CD4-positive, alpha-beta T cell treated with Interleukin-15 for 1 hour (primary cell): ENCODE data around the gene TP53BP2.

Source experiments
- DNase-seq: peaks from one replicate; pipeline ENCODE4 v3.0.0-alpha.2; 2020

TP53BP2 gene

DNA sequence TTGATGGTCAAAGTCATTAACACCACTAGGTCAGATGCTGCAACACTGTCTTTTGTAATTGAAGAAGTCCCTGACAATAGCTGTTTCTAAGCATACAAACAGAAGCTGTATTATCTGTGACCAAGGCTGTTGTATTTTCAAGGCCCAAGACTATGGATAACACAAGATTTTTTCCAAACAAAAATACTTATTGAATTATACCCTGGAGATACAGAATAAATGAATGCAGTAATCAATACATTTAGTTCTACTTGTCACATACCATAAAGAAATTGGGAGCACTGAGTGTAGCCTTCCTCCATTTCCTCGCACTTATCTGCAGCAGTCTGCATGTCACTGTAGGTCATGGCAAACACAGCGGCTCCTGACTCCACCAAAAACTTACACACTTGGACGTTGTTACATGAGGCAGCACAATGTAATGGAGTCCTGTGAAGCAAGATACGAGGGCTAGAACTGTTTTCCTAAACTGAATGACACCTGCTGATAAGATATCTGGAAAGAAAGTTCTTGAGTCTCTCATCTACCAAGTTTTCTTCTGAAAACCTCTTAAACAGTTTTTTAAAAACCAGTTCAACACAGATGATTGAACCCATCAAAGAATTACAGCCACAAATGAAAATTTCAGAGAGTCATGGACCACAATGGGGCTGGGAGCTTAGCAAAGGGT, 56.9 kb downstream of the TP53BP2 start:
- no peak for DNase-seq

DNA sequence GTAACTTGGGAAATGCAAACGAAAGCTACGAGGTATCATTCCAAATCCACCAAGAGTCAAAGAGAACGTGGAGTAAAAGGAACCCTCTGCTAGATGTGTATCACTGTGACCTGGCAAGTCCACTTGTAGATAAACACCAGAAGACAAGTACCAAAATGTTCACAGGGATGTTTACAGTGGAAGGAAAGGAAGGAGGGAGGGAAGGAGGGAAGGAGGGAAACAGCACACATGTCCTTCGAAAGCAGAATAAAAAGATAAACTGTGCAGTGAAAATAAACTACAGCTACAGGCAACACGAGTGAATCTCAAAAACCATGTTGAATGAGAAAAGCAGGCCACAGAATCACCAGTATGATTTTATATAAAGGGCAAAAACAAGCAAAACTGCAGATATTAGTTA, 59.9 kb downstream of the TP53BP2 start:
- DNase-seq: no peak

DNA sequence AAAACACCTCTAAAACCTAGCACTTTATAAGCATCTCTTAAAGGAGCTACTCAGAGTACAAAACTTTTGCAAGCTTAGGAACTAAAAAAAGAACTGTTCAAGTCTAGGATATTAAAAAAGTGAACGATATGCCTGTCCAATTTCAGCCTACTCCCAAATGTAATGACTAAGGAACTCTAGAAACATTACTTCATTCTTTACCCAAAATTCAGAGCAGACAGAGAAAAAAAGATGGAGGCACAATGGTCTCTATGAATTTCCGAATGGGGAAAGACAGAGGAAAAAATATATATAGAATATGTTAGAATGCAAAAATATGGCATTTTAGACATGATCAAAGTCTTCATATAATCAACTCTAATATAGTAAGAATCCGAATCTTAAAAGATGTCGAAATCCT, 61.2 kb downstream of the TP53BP2 start:
- DNase-seq: no peak

DNA sequence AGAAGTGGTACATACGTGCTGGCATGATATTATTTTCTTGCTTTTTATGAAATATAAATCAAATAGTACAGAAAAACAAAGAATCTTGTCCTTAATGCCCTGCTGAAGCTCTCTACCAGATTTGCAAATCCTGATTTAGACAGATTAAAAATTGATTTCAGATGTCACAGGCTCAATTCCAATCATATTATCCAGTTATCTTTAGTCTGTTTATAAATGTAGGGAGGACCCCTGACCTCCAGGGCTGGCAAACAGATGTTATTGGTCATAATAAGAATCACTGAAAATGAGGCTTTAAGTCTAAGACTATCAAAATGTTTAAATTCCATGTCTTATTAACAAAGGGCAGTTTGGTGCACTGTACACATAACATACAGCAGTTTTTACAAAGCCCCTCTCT, 62.1 kb downstream of the TP53BP2 start:
- DNase-seq: no peak

DNA sequence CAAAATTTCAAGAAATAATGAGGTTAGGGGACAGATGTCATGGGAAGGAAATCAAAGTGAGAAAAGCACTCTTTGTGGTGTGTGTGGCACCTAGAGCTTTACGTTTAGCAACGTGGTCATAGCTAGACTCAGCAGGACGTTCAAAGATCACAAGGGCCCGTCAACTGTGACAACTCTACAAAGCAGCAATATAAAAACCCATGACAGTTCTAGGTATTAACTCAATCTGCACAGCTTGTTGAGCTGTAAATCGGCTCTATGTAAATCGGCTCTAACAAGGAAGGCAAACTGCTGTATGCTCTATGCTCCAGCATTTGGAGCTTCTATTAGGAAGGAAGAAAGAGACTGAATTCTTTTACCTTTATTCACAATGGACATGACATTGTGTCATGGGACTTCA, 64.8 kb downstream of the TP53BP2 start:
- no peak for DNase-seq

DNA sequence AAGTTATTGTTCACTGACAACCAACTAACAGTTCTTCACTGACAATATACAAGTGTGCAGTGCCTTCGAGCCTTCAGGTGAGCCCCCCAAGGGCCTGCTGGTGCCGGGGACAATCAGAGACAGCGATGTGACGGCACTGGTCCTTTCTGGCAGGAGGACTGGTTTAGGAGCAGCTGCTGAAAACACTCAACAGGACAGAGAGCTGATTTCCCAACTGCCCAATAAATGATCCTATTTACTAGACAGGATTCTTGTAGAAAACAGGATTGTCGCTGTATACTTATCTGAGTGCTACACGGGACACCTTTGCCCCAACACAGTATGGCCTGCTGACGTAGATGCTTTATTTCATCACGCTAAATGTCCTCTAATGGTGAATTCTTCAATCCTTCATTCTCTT, 65.4 kb downstream of the TP53BP2 start:
- no peak for DNase-seq

DNA sequence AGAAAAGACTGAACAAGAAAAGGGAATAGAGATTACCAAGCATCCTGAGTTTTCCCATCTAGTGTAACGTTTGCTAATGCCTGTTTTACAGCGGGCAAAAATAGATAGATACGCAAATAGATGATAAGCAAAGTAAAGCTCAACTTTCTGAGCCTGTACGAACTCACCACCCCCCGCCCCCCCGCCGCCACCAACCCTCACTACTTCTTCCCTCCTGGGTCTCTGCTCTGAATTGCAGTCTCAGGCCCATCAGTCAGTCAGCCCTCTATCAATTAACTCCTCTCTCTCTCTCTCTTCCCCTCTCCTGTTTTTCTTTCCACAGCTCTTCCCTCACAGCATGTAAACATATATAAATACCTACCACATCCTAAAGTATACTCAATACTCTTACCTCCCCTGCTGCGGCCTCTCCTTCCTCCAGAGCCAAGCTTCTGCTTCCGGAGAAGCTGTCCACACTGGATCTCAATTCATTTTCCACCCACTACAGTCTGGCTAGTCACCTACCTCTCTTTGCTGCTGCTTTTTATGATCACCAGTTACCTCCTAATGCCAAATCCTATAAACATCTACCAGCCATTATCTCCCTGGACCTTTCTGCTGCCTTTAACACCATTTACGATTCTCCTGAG, 68.8 kb downstream of the TP53BP2 start:
- no peak for DNase-seq

DNA sequence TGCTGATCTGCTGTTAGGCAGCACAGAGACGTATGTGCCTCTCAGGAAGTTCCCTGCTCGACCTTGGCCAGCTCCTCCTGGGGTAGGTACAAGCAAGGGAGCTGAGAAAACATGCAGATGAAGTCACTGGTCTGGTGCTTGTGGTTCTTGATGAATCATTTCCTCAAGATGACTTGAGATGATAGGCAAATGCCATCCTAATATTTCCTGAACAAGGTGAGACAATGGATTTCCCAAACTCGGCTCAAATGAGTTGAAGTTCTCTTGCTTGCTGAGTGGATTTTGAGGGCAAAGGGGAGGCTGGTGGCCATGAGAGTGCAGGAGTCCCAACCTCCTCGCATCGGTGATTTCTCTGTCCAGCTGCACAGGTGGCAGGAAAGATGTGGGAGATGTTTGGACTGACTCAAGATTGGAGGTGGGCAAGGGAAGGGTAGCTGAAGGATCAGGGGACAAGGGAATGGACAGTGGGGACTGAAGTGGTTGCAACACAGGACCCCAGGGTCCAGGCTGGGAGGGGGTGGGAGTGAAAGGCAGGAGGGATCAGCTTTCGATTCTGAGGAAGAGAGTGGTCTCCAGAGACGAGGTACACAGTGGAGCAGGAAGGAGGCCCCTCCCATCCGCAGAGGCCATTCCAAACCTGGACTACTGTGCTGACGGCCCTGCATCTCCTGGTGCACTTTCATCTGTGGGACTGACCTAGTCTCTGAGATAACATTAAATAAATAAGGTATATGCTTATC, 69.5 kb downstream of the TP53BP2 start:
- DNase-seq: no peak

DNA sequence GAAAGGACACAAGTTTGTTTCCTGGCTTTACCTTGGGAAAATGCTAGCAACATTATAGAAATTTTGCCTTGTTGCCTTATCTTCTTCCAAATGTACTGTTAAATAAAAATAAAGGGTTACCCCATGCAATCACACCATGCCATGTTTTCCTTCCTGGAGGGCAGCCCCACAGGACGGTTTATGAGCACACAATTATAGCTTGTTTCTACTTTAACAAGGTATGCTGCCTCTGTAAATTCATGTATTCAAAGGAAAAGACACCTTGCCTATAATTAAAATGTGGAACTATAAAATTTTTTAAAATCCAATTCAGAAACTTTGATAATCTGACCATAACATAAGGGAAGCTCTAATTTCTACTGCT, 70.1 kb downstream of the TP53BP2 start:
- DNase-seq: no peak

DNA sequence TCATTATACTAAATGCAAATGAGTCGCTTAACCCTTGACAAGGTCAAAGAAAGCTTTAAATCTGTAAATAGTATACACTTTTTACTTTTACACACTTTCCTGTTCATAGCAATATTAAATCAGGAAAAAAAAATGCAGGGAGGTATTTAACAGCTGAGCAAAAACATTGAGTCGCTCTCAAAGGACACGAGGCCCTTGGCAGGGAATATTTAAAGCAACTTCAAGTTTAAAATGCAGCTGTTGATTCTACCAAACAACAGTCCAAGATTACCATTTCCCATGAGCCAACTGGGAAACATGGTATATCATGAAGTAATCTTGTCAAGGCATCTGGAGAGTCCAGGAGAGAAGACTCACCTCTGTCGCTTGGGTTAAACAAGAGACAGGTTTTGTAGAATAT, 70.7 kb downstream of the TP53BP2 start:
- no peak for DNase-seq

DNA sequence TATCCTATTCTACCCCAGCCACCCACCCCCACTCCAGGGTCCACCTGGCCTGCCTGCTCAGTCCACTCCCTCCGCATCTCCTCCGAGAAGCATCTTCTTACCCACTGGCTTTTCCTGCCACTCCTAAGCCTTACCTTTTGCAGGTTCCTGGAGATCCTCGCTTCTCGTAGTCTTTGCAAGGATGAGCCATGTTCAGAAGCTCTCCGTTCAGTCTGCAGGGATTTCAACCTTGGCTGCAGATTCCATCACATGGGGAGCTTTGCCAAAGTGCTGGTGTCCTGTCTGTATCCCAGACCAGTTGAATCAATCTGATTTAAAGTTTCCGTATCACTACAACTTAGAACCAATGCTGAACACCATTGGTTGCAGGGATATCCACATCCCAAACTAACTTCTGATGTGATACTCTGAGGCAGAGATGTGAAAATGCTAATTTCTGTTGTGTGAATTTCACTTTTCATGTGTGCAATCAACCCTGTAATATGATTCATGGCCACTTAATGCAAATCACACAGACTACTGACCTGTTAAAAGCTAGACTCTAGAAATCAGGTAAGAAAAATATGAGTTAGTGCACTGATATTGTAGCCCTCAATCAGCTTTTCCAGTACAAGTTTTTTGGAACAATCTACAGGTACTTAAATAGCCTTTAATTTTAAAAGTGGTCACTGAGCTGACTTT, 71.5 kb downstream of the TP53BP2 start:
- no peak for DNase-seq

DNA sequence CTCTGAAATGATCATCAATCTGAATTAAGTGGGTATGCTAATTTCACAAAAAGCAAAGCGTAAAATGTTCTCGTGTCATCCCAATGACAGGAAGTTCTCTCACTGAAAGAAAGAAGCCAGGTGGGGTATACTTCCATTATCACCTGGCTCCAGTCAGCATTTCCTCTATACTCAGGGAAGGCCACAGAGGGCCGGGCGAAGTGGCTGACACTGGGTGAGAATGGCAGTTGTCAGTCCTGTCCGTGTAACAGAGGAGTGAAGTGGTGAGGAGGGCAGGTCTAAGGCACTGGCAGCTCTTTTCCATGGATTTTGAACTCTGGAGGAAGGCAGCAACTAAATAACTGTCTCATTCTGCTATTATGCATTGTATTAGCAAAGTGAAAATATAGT, 73.0 kb downstream of the TP53BP2 start:
- DNase-seq: no peak

DNA sequence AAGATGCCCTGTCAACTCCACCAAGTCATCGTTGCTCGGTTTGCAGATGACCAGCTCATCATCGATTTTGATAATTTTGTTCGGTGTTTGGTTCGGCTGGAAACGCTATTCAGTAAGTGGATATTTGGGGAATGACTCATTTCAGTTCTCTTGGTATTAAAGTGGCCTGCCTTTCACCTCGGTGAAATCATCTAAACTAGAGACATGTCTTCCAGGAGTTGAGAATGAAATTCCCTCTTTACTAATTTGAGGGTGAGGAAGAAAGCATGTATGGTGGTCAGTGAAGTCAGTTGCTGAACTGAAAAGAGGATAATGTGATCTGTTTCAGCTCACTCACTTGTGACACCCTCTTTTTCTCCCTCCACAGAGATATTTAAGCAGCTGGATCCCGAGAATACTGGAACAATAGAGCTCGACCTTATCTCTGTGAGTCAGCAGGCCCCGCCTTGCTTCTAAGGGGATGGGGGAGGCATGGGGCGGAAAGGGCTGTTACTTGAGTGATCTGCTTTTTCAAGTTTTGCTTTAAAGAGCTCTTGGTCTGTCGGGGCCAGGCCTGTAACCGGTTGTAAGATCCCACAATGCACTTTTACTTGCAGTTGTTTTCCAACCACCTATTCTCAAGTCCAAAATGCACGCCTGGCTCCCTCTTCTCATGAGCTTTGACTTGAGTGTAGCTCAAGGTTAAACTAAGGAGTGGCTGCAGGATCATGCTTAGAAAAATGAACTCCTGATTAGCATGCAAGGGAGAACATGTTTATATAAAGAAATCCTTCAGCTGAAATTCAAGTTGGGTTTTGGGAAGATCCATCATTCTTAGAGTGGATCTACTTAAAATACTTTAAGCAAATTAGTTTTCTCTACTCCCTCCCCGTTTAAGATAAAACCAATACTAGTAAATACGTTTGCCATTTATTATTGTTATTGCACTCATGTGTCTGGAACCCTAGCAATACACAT, 73.7 kb downstream of the TP53BP2 start:
- no peak for DNase-seq

DNA sequence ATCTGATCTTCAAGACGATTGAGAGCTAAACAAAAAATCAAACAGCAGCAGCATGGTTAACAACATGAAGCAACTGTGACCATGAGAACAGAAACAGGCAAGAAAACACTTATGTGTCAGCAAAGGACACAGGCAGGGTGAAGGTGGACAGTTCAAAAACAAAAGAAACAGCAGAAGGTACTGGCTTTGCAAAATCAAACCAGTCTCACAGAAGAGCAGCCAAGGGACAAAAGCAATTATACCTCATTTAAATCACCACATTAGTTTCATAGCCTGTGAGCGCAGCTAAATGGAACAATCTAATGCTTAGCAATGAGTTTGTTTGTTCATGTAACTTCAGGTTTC, 74.3 kb downstream of the TP53BP2 start:
- DNase-seq: no peak

DNA sequence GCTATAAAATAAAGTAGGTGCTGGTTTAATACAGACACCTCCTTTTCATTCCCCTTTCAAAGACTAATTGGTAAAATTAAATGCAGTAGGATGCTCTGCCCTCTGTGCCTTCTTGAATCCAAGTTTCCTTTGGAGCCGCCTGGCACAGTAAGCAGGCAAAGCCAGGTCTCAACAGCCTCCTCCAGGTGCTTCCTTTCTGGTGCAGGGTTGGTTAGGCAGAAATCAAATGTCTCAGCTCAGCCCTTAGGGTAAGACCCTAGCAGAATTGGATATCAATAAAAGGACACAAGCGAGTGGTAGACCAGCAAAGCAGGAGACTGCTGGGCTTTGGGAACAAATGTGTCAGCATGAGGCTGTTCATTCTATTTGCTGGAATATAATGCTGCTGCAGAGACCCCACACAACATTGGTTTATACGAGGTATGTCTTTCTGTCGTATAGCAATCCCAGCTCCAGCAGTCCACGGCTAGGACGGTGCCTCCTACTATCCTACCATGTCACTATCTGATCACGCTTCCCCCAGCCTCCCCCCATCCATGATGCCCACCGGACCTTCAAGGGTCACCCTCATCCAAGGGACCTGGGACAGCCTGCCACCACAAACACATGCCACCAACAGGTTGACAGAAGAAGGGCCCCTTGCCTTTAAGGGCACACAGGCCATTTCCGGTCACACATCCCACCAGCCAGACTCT, 75.0 kb downstream of the TP53BP2 start:
- no peak for DNase-seq

DNA sequence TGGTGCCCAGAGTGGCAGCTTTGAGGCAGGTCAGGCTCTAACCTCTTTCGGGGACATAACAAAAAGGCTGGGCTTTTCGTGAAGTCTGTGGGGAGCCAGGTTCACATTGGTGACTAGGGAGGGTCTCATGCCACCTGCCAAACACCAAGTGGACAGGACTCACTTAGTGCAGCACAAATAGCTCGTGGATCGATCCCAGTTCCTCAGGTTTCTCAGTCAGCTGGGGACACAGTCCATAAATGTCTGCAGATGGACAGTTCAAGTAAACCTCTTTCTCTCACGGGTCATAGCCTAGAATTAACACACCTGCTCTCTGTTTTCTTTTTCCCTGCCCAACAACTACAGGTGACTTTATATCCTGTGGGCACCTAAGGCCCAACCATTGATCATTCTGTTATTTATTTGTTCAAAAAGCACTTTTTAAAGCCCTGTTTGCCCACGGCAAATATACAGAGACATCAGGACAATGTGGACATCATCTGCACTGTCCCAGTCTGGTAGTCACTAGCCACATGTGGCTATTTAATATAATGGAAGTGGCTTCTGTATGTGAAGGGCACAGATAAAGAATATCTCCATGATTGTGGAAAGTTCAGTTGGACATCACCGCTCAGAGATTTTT, 79.9 kb downstream of the TP53BP2 start:
- no peak for DNase-seq

DNA sequence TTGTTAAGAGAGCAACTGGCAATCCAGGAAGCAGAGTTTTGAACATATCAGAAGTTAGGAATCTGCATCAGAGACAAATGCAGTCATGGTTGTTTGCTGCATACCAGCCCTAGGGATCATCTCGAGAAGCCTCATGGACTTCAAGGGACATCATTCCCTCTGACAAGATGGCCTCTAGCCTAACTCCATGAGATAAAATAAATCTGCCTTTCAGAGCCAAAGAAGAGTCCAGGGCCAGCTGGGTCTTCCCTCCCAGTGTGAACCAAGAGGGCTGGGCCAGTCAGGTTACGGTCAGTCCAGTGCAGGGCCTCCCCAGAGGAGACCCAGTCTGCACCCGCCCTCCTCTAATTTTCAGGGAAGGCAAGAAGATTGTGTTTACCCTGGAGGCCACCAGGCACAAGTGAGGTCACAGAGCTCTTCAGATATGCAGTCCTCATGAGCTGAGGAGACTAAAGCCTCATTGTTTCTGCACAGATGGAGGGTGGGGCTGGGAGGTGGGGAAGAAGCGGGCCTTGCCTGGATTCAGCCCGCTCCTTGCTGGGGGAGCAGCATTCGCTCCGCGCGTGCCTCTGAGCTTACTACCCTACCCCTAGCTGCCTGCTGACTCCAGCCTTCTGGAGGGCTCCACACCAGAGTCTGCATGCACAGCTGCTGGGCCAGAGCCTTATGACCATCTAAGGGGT, 80.6 kb downstream of the TP53BP2 start:
- no peak for DNase-seq

DNA sequence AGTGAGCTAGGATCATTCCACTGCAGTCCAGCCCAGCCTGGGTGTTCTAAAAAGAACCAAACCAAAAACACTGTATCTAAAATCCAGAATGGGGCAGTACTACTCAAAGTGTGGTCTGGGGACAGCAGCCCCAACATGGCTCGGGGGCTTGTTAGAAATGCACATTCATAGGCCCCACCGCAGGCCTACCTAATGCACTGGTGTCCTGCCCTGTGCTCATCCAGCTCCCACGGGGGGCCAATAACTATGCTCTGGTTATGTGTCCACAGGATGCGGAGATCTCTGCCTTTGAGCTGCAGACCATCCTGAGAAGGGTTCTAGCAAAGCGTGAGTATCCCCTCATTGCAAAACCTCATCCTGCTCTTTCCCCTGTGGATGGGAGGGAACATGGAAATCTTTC, 81.9 kb downstream of the TP53BP2 start:
- no peak for DNase-seq

DNA sequence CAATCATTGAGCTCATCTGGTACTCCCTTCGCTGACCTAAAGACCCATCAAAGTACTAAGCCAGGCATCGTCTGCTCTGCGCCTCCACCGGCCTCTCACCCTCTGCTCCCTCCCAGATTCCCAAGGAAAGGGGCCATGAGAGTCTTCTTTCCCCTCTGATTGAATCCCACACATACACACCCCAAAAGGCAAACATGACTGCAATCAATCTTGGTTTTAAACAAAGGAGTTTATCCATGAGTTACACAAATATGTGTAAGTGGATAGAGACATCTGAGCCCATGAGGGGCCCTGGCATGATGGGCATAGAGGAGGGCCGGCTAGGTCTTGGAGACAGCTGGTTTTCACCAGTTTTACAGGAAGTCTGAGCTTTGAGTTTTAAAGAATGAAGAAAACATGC, 82.5 kb downstream of the TP53BP2 start:
- no peak for DNase-seq

DNA sequence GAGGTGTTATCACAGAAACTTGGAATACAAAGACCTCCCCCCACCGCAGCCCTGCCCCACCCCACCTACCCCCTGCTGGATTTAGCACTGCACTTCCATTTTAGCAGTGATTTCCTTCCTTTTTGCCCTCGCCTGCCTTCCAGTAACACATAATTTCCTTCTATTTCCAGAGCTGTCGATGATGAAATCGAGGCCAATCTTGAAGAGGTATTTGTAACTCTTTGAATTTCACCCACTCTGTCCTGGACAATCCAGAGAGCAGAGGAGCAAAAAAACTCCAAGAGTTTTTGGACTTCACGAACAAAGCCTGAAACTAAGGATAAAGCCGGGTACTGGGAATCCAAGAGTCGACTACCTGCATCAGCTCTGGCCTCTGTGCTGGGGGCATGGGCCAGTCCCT, 84.3 kb downstream of the TP53BP2 start:
- DNase-seq: no peak

DNA sequence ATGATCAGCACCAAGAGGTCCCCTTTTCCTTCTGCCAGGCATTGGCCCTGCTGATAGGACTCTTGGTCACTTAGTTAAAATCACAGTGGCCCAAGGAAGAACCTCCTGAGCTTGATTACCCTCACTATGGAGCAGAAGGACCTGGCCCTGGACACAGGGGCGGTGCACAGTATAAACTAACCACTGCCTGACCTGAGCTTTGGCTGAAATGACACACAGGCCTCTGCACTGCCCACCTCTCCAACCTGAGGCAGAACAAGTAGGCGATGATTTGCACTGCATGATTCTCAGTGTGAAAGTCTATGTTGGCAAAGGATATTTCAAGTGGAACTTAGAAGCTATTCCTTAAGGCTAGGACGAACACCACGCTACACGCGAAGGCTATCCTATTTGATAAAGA, 84.9 kb downstream of the TP53BP2 start:
- no peak for DNase-seq
